Stomach (tissue), 9 donors: Measurements from ENCODE around the gene NAA20. TPM values are rescaled to one million over a fixed set of nuclear protein-coding genes. Genes with fewer than 3 reads are reported as not detected.

Source experiments
- DNase-seq, 2 donors: peaks; one replicate each; pipeline versions ENCODE4 v3.0.0 to v3.0.0-alpha.2; 2013 to 2019
- H3K27ac ChIP-seq, 5 donors: fragments of 200-600 bp in 4 of 5; sonication (generic) in 4 of 5; one replicate each; pipeline ENCODE4 v1.5.1; 2013 to 2019; ENCODE audit warnings: mild to moderate bottlenecking in 1 of 5, moderate library complexity in 1 of 5
- H3K27me3 ChIP-seq, 3 donors: fragments of 200-600 bp; sonication (generic); one replicate each; pipeline ENCODE4 v1.5.1; 2017 to 2019; ENCODE audit warnings: mixed run types in 1 of 3
- H3K36me3 ChIP-seq, 4 donors: fragments of 200-600 bp; sonication (generic); 1 replicate in 3 of 4; 2 replicates in 1 of 4; pipeline ENCODE4 v1.5.1; 2016 to 2019
- H3K4me1 ChIP-seq, 4 donors: fragments of 200-600 bp; sonication (generic); one replicate each; pipeline ENCODE4 v1.5.1; 2016 to 2019
- H3K4me3 ChIP-seq, 4 donors: fragments of 200-600 bp; sonication (generic) in 3 of 4; one replicate each; pipeline ENCODE4 v1.5.1; 2016 to 2019; ENCODE audit warnings: mild to moderate bottlenecking in 1 of 4
- H3K9me3 ChIP-seq, 4 donors: fragments of 200-600 bp; sonication (generic); one replicate each; pipeline ENCODE4 v1.5.1; 2016 to 2019
- CTCF ChIP-seq, 7 experiments: fragments of 450-650 bp in 4 of 7; fragments of 200-600 bp in 3 of 7; sonication (generic) in 3 of 7; IDR thresholded peaks; one replicate each; pipeline ENCODE4 v1.5.1; 2016 to 2019; ENCODE audit warnings: antibody characterized with exemption in 7 of 7, control low read depth in 2 of 7, mild to moderate bottlenecking in 1 of 7
- EP300 ChIP-seq: sonication (generic); formaldehyde crosslinking; IDR thresholded peaks from one replicate; pipeline ENCODE4 v1.6.1; 2017; ENCODE audit warnings: antibody characterized with exemption
- POLR2A ChIP-seq, 4 donors: fragments of 450-650 bp; IDR thresholded peaks; one replicate each; pipeline ENCODE4 v1.6.1; 2016; ENCODE audit warnings: antibody characterized with exemption in 4 of 4, control low read depth in 2 of 4, mild to moderate bottlenecking in 1 of 4, moderate library complexity in 1 of 4
- POLR2AphosphoS5 ChIP-seq, 3 donors: sonication (generic); formaldehyde crosslinking; IDR thresholded peaks; one replicate each; pipeline ENCODE4 v1.6.1; 2016; ENCODE audit warnings: antibody characterized with exemption in 3 of 3
- WGBS, 5 donors: extraction: QIAGEN DNeasy Blood & Tissue Kit in 3 of 5; methylation state at CpG; one replicate each; pipeline versions ENCODE4 v1.1.5 to v1.1.7; 2013 to 2018; 5-methylcytosine and 5-hydroxymethylcytosine counted together
- intact Hi-C: fragments of 100-400 bp; cut with DNase I; formaldehyde crosslinking; loops from one replicate; pipeline ENCODE4 v1.15.1; 2023; ENCODE audit warnings: low total_unique reads
- polyA plus RNA-seq, 3 donors: library from polyadenylated mRNA; stranded (reverse); fragments of 200-250 nt; gene quantifications; one replicate each; pipeline ENCODE4 v1.2.3, GENCODE V29; 2013
- total RNA-seq, 5 donors: library from RNA; depleted of rRNA; stranded (reverse); fragments of >200 nt; gene quantifications; one replicate each; pipeline versions ENCODE4 v1.1.0 to v1.2.3, GENCODE V29; 2014 to 2016
- donor health status: healthy with polysubstance abuse.
- donor health status: Bipolar disorder and iron deficiency.
- donor health status: healthy.

Gene NAA20
- total and polyA plus RNA-seq, 8 donors: 7.1 to 114 (median 46.8) TPM; not detected in 1

GRCh38 chr20:20009784-20010253 is 7.3 kb upstream of the NAA20 start:
- TF ChIP-seq POLR2A (IDR thresholded peaks at IDR 0.05): no peak
- no peak for TF ChIP-seq EP300
- Histone ChIP-seq H3K9me3 (no peaks in the 10 kb centered on the region), H3K4me3 (no peak overlapping the region), H3K36me3 (no peaks in the 10 kb centered on the region), H3K27me3 (no peaks in the 10 kb centered on the region), H3K4me1 (peaks cover 6 to 34% (median 14%) of the 10 kb centered on the region in 4 donors), H3K27ac (peak overlapping the region in 4 of 5 donors; percentile 39 to 70 (median 67))
- DNase-seq: peak in 1 of 2 donors; percentile 44
- 42 to 56% (median 44%) methylated on average over 13 to 14 of the region's 14 CpGs for WGBS, 5 donors
- intact Hi-C loops: no loop called here

- Histone ChIP-seq H3K27ac (peak overlapping the region; percentile 9 to 77 (median 67)), H3K27me3 (no peaks in the 10 kb centered on the region), H3K4me3 (no peak overlapping the region), H3K4me1 (peaks cover 10 to 43% (median 18%) of the 10 kb centered on the region in 4 donors), H3K9me3 (no peaks in the 10 kb centered on the region), H3K36me3 (no peaks in the 10 kb centered on the region)
- peak in 2 of 3 donors; percentile 57 to 69 for TF ChIP-seq POLR2AphosphoS5 (IDR thresholded peaks at IDR 0.05)
- TF ChIP-seq CTCF (IDR thresholded peaks at IDR 0.05): no peak
- peak in 1 of 2 donors; percentile 75 for DNase-seq
- 33 to 46% (median 34%) methylated on average over 4 of the region's 4 CpGs for WGBS, 5 donors
- intact Hi-C loops: no loop called here
Measured at GRCh38 chr20:20010639-20011500, 6.3 kb upstream of the NAA20 start.

- H3K4me1 ChIP-seq: peaks cover 16 to 54% (median 25%) of the 10 kb centered on the region in 4 donors
- 46 to 73% (median 55%) methylated on average over 2 of the region's 2 CpGs for WGBS, 5 donors
- H3K9me3 ChIP-seq: no peaks in the 10 kb centered on the region
- no peak for DNase-seq
- no peak overlapping the region for H3K4me3 ChIP-seq
- intact Hi-C loops: no loop called here
- H3K27ac ChIP-seq: no peak overlapping the region
- no peaks in the 10 kb centered on the region for H3K27me3 ChIP-seq
- TF ChIP-seq POLR2AphosphoS5 (IDR thresholded peaks at IDR 0.05): no peak
- no peak for TF ChIP-seq POLR2A (IDR thresholded peaks at IDR 0.05)
- no peak for TF ChIP-seq CTCF (IDR thresholded peaks at IDR 0.05)
- TF ChIP-seq EP300: no peak
- no peaks in the 10 kb centered on the region for H3K36me3 ChIP-seq
Measured at GRCh38 chr20:20012541-20012940, 4.6 kb upstream of the NAA20 start.

GRCh38 chr20:20014659-20015058 is 2.5 kb upstream of the NAA20 start:
- no peak for TF ChIP-seq CTCF (IDR thresholded peaks at IDR 0.05)
- no peak for TF ChIP-seq POLR2A (IDR thresholded peaks at IDR 0.05)
- TF ChIP-seq EP300: no peak
- no peak for TF ChIP-seq POLR2AphosphoS5 (IDR thresholded peaks at IDR 0.05)
- Histone ChIP-seq H3K4me1 (peaks cover 28 to 70% (median 41%) of the 10 kb centered on the region in 4 donors), H3K36me3 (peaks cover 0 to 2% (median 0%) of the 10 kb centered on the region in 4 donors), H3K9me3 (no peaks in the 10 kb centered on the region), H3K4me3 (no peak overlapping the region), H3K27ac (peak overlapping the region in 1 of 5 donors; percentile 12), H3K27me3 (no peaks in the 10 kb centered on the region)
- DNase-seq: no peak
- intact Hi-C loops: no loop called here
- 20 to 44% (median 23%) methylated on average over 2 of the region's 2 CpGs for WGBS, 5 donors
